HepG2 (cell line): Measurements from ENCODE around the gene TBC1D3K. TPM values are rescaled to one million over a fixed set of nuclear protein-coding genes. Genes with fewer than 3 reads are reported as not detected.

Experiments used
- ARID3A ChIP-seq: IDR thresholded peaks from 2 replicates; pipeline ENCODE4 v1.6.1; 2012; ENCODE audit warnings: low read depth, low read length, improper control_type of control experiment
- BCL3 ChIP-seq: sonication (generic); formaldehyde crosslinking; IDR thresholded peaks from 2 replicates; pipeline ENCODE4 v1.5.1; 2020; ENCODE audit warnings: mild to moderate bottlenecking, missing genetic modification reagents, moderate library complexity
- BCLAF1 ChIP-seq: fragments of 450-650 bp; IDR thresholded peaks from 2 replicates; pipeline ENCODE4 v1.6.1; 2017; ENCODE audit warnings: mild to moderate bottlenecking
- EHMT2 ChIP-seq: fragments of 200-600 bp; sonication (generic); IDR thresholded peaks from 2 replicates; pipeline ENCODE4 v1.7.0; 2017; ENCODE audit warnings: antibody characterized with exemption, low read depth, low read length, borderline replicate concordance
- KAT7 ChIP-seq: IDR thresholded peaks from 2 replicates; pipeline ENCODE4 v1.6.1; 2018; ENCODE audit warnings: borderline replicate concordance, missing compliant biosample characterization
- KDM2A ChIP-seq: sonication (generic); formaldehyde crosslinking; IDR thresholded peaks from 2 replicates; pipeline ENCODE4 v1.4.0; 2020; ENCODE audit warnings: low read depth, missing genetic modification reagents, borderline replicate concordance
- MATR3 ChIP-seq: sonication (generic); formaldehyde crosslinking; IDR thresholded peaks from 2 replicates; pipeline ENCODE4 v1.4.0; 2020; ENCODE audit warnings: missing genetic modification reagents
- REPIN1 ChIP-seq: sonication (generic); formaldehyde crosslinking; IDR thresholded peaks from 2 replicates; pipeline ENCODE4 v1.8.0; 2022; ENCODE audit warnings: missing genetic modification reagents, low read depth, mild to moderate bottlenecking, borderline replicate concordance
- SKIL ChIP-seq: sonication (generic); formaldehyde crosslinking; IDR thresholded peaks from 2 replicates; pipeline ENCODE4 v1.8.0; 2022; ENCODE audit warnings: missing genetic modification reagents, mild to moderate bottlenecking, moderate library complexity, borderline replicate concordance
- SMAD1 ChIP-seq: sonication (generic); formaldehyde crosslinking; IDR thresholded peaks from 2 replicates; pipeline ENCODE4 v1.4.0; 2020; ENCODE audit warnings: missing genetic modification reagents, low read depth, mild to moderate bottlenecking, borderline replicate concordance
- ZFAT ChIP-seq: sonication (generic); formaldehyde crosslinking; conservative IDR thresholded peaks from 2 replicates; pipeline ENCODE4 v1.8.1; 2023; ENCODE audit warnings: missing genetic modification reagents, inconsistent platforms
- ZNF263 ChIP-seq: sonication (generic); formaldehyde crosslinking; IDR thresholded peaks from 2 replicates; pipeline ENCODE4 v1.4.0; 2020; ENCODE audit warnings: missing genetic modification reagents
- ZNF382 ChIP-seq: sonication (generic); formaldehyde crosslinking; IDR thresholded peaks from 2 replicates; pipeline ENCODE4 v1.5.0; 2020; ENCODE audit warnings: missing genetic modification reagents, mild to moderate bottlenecking, borderline replicate concordance
- ZNF530 ChIP-seq: sonication (generic); formaldehyde crosslinking; IDR thresholded peaks from 2 replicates; pipeline ENCODE4 v1.5.0; 2020; ENCODE audit warnings: low read depth, mild to moderate bottlenecking, missing genetic modification reagents
- ZNF577 ChIP-seq: sonication (generic); formaldehyde crosslinking; IDR thresholded peaks from 2 replicates; pipeline ENCODE4 v1.4.0; 2020; ENCODE audit warnings: mild to moderate bottlenecking, low read depth, missing genetic modification reagents, borderline replicate concordance
- ZNF614 ChIP-seq: IDR thresholded peaks from 2 replicates; pipeline ENCODE4 v1.6.1; 2018; ENCODE audit warnings: missing biosample characterization, missing genetic modification reagents, inconsistent platforms, borderline replicate concordance
- ZNF766 ChIP-seq: sonication (generic); formaldehyde crosslinking; IDR thresholded peaks from 2 replicates; pipeline ENCODE4 v1.5.0; 2020; ENCODE audit warnings: missing genetic modification reagents, borderline replicate concordance
- ZNF781 ChIP-seq: sonication (generic); formaldehyde crosslinking; IDR thresholded peaks from 2 replicates; pipeline ENCODE4 v1.5.1; 2020; ENCODE audit warnings: borderline replicate concordance, mild to moderate bottlenecking, missing genetic modification reagents; ENCODE audit errors: not compliant biosample characterization
- ZNF878 ChIP-seq: sonication (generic); formaldehyde crosslinking; IDR thresholded peaks from 2 replicates; pipeline ENCODE4 v1.8.1; 2023; ENCODE audit warnings: mild to moderate bottlenecking, missing genetic modification reagents, moderate library complexity
- ZSCAN25 ChIP-seq: sonication (generic); formaldehyde crosslinking; IDR thresholded peaks from 2 replicates; pipeline ENCODE4 v1.8.0; 2022; ENCODE audit warnings: mild to moderate bottlenecking, missing genetic modification reagents
- ZSCAN31 ChIP-seq: sonication (generic); formaldehyde crosslinking; IDR thresholded peaks from 2 replicates; pipeline ENCODE4 v1.5.0; 2020; ENCODE audit warnings: low read depth, mild to moderate bottlenecking, missing genetic modification reagents
- polyA plus RNA-seq, 8 experiments: library from polyadenylated mRNA; depleted of rRNA in 3 of 8; stranded (reverse) in 7 of 8; unstranded in 1 of 8; fragments of >200 nt; fragmentation: Illumina TruSeq in 4 of 8; extraction: Trizol in 4 of 8; gene quantifications; 2 replicates each; pipeline versions ENCODE4 v1.2.1 to v1.2.3, GENCODE V29; 2011 to 2016; ENCODE audit warnings: low read depth in 4 of 8, missing spikeins in 1 of 8, mixed read lengths in 1 of 8; ENCODE audit not compliant: insufficient read depth in 1 of 8
- total RNA-seq, 5 experiments: library from RNA; depleted of rRNA; stranded (reverse); fragments of >200 nt; fragmentation: Illumina TruSeq; extraction: Trizol; gene quantifications; 2 replicates each; pipeline ENCODE4 v1.2.3, GENCODE V29; 2016; ENCODE audit warnings: low read depth in 1 of 5

The TBC1D3K gene
- total and polyA plus RNA-seq, 2 of the 13 experiments (the other 11 are each of a cell fraction or from before 2014, with no cell fraction given), result not detected

- no peak for TF ChIP-seq BCL3
- no peak for TF ChIP-seq ZNF382
- no peak for TF ChIP-seq REPIN1 (CRISPR knock-in tag)
- no peak for TF ChIP-seq ZNF530 (CRISPR knock-in tag)
- TF ChIP-seq ZNF766 (CRISPR knock-in tag), result 0 out of 2 replicates have a peak, but pooled peaks have one; percentile 30
- TF ChIP-seq ZFAT (CRISPR knock-in tag), result no peak
- TF ChIP-seq MATR3 (CRISPR knock-in tag), result no peak
- no peak for TF ChIP-seq ZNF878 (CRISPR knock-in tag)
- no peak for TF ChIP-seq SMAD1 (CRISPR knock-in tag)
- no peak for TF ChIP-seq ZNF263 (CRISPR knock-in tag)
- TF ChIP-seq ZNF577 (CRISPR knock-in tag), result no peak
- TF ChIP-seq SKIL (CRISPR knock-in tag), result no peak
- TF ChIP-seq ZNF614 (CRISPR knock-in tag), result no peak
- TF ChIP-seq ZSCAN31 (CRISPR knock-in tag), result no peak
- no peak; the same call in 1 of the 2 replicates for TF ChIP-seq ARID3A
- TF ChIP-seq KAT7 (CRISPR knock-in tag), result no peak
- no peak for TF ChIP-seq KDM2A
- TF ChIP-seq ZNF781 (CRISPR knock-in tag), result no peak
- TF ChIP-seq BCLAF1, result no peak
- no peak for TF ChIP-seq EHMT2
- 0 out of 2 replicates have a peak, but pooled peaks have one; percentile 29 for TF ChIP-seq ZSCAN25 (CRISPR knock-in tag)
Observed at GRCh38 chr17:37885136-37885535, 39.1 kb upstream of the TBC1D3K start (continued).
